ENCODE data around the gene C1QTNF7.

The C1QTNF7 gene

GRCh38 chr4:15390494-15390893, 37.3 kb upstream of the C1QTNF7 start (continued):
- no peak for TF ChIP-seq TCF4 (CRISPR knock-in tag; IDR thresholded peaks at IDR 0.05; ENCODE audit: borderline replicate concordance)

- no peak for ATAC-seq
- TF ChIP-seq TSHZ2 (CRISPR knock-in tag; IDR thresholded peaks at IDR 0.05) = no peak
- no peak for TF ChIP-seq ZNF70 (CRISPR knock-in tag; IDR thresholded peaks at IDR 0.05)
- TF ChIP-seq ZC3H10 (CRISPR knock-in tag; IDR thresholded peaks at IDR 0.05) = no peak
- no peak for TF ChIP-seq OSR1 (CRISPR knock-in tag; IDR thresholded peaks at IDR 0.05)
- TF ChIP-seq ARNTL (CRISPR knock-in tag; IDR thresholded peaks at IDR 0.05; ENCODE audit: borderline replicate concordance, low read depth) = no peak
These were observed 35.6 kb upstream of the C1QTNF7 start for GRCh38 chr4:15392053-15392805.

- peak; percentile 31; the same call in 2 of the 3 replicates for ATAC-seq
- TF ChIP-seq TOX (CRISPR knock-in tag; IDR thresholded peaks at IDR 0.05; ENCODE audit: borderline replicate concordance) = no peak
- no peak for TF ChIP-seq ISL1 (CRISPR knock-in tag; IDR thresholded peaks at IDR 0.05)
- TF ChIP-seq ESRRG (CRISPR knock-in tag; IDR thresholded peaks at IDR 0.05) = no peak
- no peak for TF ChIP-seq CSRNP3 (CRISPR knock-in tag; IDR thresholded peaks at IDR 0.05)
- no peak for TF ChIP-seq ZFP30 (CRISPR knock-in tag; IDR thresholded peaks at IDR 0.05)
- TF ChIP-seq TCF4 (CRISPR knock-in tag; IDR thresholded peaks at IDR 0.05; ENCODE audit: borderline replicate concordance) = no peak
- TF ChIP-seq ZC3H10 (CRISPR knock-in tag; IDR thresholded peaks at IDR 0.05) = no peak
- TF ChIP-seq RARB (CRISPR knock-in tag; IDR thresholded peaks at IDR 0.05) = no peak
- no peak for TF ChIP-seq TSHZ2 (CRISPR knock-in tag; IDR thresholded peaks at IDR 0.05)
- TF ChIP-seq ZNF565 (CRISPR knock-in tag; conservative IDR thresholded peaks at IDR 0.05; ENCODE audit: low read depth) = no peak
These were observed 32.5 kb upstream of the C1QTNF7 start for GRCh38 chr4:15395311-15395710.

- peak; percentile 82 for ATAC-seq
- TF ChIP-seq POU6F1 (CRISPR knock-in tag; IDR thresholded peaks at IDR 0.05; ENCODE audit: borderline replicate concordance, low read depth) (no peak), OSR1 (CRISPR knock-in tag; IDR thresholded peaks at IDR 0.05) (no peak), TCF4 (CRISPR knock-in tag; IDR thresholded peaks at IDR 0.05; ENCODE audit: borderline replicate concordance) (no peak), TSHZ2 (CRISPR knock-in tag; IDR thresholded peaks at IDR 0.05) (no peak), CREB5 (CRISPR knock-in tag; IDR thresholded peaks at IDR 0.05; ENCODE audit: low read depth) (no peak), SNAI2 (CRISPR knock-in tag; IDR thresholded peaks at IDR 0.05) (no peak), CSRNP3 (CRISPR knock-in tag; IDR thresholded peaks at IDR 0.05) (no peak), PPARA (CRISPR knock-in tag; IDR thresholded peaks at IDR 0.05; ENCODE audit: borderline replicate concordance) (no peak), ARNTL (CRISPR knock-in tag; IDR thresholded peaks at IDR 0.05; ENCODE audit: borderline replicate concordance, low read depth) (no peak), RARB (CRISPR knock-in tag; IDR thresholded peaks at IDR 0.05) (no peak)
These were observed 31.6 kb upstream of the C1QTNF7 start for GRCh38 chr4:15396157-15396800.

All from SK-N-SH treated with all-trans-retinoic acid at 6 μM for 48 hours (cell line).